GM19395 (cell line): ENCODE results near the gene ARID1B.
"Not testable (repeated sequence)": the region's sequence is repeated elsewhere in the genome, so short reads cannot be mapped to it uniquely, and the experiment has no call there.

ENCODE experiments used
- ATAC-seq: cut with Tn5 transposase; IDR thresholded peaks from one replicate; pipeline ENCODE4 v1.9.1; 2021; ENCODE audit warnings: mild to moderate bottlenecking, moderate library complexity; ENCODE audit not compliant: unreplicated experiment

ARID1B gene

DNA sequence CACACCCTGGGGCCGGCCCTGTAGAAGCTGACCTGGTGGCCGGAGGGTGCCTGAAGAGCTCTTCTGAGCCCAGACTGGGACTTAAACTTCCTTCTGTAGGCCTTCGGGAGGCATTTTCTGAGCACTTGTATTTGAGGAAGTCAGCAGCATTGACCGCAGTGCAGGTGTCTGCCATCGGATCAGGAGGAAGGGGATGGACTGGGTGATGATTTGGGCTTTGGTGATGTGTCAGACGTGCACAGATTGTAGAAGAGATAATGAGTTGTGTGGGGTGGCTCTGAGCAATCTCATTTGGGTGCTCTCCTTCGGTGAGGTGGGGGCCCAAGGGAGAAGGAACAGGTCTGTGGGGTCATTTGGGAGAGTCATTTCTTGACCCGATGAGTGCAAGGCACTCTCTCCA lies 150.9 kb downstream of the ARID1B start:
- ATAC-seq, result no peak

DNA sequence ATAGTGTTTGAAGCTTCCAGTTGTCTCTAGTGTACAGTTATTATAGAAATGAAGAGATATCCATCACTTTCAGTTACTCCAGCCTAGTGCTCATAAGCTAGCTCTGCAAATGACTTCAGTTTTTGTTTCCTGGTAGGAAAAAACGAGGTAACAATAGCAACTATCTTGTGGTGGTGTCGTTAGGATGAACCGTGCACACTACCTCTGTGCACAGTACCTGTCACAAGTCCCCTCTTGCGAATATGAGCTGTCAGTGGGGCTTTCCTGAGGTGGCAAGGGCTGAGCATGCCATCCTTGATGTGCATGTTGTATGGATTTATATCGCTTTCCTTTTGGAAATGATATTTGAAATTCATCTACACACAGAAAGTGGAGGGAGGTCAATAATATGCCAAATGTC lies 151.8 kb downstream of the ARID1B start:
- ATAC-seq, result no peak

DNA sequence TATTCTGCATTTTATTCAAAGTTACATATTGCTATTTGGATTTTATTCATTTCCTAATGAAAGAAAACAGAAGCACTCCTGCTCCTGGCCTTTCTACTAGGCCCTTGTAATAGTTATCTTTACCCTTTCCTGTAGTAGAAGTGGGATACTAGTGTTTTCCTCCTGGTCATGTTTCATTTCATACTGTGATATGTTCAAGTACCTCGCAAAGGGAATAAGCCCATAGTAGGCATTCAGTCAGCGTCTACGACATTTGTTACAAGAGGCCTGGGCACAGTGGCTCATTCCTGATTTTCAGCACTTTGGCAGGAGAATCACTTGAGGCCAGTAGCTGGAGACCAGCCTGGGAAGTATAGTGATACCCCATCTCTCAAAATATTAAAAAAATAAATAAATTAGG lies 154.1 kb downstream of the ARID1B start:
- ATAC-seq, result no peak

DNA sequence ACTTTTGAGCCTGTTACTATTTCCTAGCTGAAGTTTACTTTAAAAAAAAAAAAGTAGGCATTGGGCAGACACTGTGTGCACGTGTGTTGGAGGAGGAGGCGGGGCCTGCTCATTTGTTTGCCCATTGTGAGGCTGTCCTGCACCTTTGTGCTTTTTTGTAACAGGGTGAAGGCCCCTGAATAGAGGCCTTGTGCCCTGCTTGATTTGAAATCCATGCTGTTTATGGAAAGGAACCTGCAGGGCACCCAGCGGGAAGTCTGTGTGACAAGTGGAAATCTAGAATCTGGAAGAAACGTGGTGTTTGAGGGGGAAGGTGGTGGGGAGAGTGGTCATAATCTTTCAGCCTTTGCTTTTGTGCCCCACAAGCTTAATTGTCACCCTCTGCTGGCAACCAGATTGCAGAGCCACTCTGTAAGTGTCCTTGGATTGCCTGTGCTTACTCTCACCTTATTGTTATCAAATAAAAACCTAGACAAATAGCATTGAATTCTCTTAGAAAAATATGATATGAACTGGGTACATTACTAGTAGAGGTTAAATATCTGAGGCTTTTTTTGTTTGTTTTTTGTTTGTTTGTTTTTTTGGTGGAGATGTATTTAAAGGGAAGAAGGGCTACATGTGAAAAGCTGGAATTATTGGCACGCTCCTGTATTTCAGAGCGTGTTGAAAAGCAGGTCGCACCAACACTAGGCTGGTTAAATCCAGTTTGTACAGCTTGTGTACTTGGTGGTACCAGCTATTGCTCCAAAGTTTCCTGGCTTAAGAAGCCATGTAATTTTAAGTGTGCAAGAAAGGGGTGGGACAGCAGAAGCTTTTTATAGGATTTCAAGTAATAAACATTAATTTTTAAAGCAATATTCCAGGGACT lies 156.3 kb downstream of the ARID1B start:
- ATAC-seq, result no peak

DNA sequence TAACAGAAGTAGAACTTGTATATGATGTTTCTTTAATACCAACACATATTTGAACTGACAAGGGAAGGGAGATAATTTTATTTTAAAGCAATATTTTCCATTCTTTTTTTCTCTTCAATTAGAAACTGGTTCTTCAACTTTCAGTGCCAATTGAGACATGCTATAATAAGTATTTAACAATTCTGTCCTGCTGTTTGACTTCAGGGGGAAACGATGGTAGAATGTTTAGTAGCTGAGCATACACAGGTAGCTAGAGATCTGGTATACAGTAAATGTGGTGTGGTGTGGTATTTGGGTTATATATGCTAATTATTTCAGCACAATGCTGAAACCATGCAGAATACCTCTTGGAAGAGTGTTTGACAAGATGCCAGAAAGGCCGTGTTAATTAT lies 156.9 kb downstream of the ARID1B start:
- ATAC-seq, result no peak

DNA sequence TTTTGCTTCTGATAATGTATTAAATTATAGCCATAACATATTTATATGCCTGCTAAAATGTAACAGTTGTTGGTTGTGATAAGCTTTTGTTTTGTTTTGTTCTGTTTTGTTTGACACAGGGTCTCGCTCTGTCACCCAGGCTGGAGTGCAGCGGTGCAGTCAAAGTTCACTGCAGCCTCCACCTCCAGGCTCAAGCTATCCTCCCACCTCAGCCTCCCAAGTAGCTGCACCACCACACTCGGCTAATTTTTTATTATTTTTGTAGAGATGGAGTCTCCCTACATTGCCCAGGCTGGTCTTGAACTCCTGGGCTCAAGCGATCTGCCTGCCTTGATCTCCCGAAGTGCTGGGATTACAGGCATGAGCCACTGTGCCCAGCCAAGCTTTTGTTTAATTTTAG lies 157.8 kb downstream of the ARID1B start:
- no peak for ATAC-seq

DNA sequence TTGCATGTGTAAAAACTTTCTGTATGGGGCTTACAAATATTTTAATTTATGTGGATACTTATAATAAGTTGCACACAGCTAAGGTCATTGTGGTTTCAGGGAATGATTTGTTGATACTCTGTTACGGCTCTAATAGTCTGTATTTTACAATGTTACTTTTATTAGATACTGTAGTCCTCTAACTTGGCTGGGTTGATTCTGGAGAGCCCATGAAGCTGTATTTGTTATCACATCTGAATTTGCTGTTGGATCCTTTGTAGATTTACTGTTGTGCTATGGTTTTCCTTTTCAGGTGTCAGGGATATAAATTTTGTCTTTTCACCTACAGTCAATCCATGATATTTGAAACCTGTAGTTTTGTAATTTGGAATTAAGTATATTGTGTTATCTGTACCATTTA lies 161.0 kb downstream of the ARID1B start:
- ATAC-seq, result no peak

DNA sequence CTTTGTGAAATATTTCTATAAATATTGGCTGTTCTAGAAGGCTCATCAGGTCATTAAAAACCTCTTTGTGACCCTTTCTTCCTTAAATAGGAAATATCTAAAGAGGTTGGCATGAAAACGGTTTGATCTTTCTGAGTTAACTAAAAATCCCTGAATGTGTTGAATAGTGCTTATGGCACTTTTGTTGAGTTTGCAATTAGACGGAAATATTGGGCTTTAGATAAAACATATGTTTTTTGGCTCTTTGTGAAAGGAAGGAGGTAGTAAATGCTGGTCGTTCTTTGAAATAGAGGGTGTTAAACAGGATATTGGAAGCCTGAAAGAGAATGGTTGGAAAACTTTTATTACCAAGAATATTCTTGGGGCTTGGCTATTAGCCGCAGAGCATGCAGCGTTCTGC lies 163.0 kb downstream of the ARID1B start:
- ATAC-seq, result no peak

DNA sequence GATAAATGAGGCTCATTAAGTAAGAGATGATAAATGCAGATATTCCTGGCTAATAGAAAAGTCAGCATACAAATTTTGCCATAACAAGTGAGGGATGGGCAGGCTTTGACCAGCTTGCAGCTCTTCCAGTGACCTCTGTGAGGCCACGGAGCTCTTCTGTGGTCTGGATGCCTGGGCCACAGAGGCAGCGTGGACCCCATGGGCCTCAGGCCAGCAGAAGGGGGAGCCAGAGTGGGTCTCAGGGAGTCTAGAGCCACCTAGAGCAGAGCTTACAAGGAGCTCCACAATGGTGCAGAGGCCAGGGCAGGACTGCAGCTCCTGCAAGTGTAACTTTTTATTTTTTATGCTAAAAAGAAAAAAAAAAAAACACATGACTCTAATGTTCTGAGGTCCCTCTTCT lies 165.1 kb downstream of the ARID1B start:
- no peak for ATAC-seq

DNA sequence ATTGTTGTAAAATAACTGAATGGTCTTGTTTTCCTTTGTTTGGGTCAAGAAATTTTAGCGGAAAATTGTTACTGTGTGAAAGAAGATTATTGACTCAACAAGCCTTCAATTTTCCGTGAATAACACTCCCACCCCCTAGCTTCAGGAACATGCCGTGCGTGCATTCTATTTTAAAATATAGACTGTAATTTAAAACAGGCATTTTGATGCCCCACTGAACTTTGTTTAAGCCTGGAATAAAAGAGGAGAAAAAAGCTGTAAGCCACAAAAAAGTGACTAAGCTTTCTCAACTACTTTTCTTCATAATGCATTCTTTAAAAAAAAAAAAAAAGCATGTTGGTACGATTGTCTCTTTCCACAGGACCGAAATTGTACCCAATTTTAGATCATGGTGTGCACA lies 166.0 kb downstream of the ARID1B start:
- ATAC-seq, result no peak

DNA sequence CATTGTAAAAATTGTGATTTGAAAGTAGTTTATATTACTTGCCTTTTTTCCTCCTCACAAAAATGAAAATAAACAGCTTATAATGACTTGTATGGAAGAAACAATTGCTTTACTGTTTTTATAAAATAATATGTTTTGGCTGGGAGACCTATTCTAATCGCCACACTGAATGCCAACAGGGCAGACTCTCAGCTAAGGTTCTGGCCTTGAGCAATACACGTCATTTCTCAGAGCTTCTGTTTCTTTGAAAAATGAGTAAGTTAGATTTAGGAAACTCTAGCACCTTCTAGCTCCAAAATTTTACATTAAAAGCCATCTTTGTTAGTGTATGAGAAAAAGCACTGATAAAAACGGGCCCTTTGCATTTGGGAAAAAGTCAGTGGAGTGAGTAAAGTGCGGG lies 166.6 kb downstream of the ARID1B start:
- no peak for ATAC-seq

DNA sequence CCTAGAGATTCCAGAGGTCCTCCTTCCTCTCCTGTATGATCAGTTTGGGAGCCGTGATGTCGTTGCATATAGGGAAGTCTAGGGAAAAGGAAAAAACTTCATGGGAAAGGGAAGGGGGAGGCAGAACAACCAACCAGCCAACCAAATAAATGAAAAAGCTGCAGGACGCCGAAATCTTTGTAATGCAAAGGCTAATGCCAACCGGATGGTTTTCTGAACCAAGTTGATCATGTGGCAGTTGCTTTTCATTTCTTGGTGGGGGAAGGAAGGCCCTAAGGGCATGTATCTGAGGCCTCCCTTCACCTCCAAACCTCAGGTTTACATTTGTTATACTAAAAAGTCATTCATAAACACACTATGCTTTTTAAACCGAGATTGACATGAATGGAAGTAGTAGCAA lies 167.2 kb downstream of the ARID1B start:
- no peak for ATAC-seq

DNA sequence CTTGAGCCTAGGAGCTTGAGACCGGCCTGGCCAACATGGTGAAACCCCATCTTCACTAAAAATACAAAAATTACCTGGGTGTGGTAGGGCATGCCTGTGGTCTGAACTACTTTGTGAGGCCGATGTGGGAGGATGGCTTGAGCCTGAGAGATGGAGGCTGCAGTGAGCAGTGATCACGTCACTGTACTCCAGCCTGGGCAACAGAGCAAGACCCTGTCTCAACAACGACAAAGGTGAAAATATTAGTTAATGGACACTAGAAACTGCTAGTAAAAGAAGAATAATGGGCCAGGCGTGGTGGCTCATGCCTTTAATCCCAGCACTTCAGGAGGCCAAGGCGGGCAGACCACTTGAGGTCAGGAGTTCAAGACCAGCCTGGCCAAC lies 168.6 kb downstream of the ARID1B start:
- not testable (repeated sequence) for ATAC-seq

DNA sequence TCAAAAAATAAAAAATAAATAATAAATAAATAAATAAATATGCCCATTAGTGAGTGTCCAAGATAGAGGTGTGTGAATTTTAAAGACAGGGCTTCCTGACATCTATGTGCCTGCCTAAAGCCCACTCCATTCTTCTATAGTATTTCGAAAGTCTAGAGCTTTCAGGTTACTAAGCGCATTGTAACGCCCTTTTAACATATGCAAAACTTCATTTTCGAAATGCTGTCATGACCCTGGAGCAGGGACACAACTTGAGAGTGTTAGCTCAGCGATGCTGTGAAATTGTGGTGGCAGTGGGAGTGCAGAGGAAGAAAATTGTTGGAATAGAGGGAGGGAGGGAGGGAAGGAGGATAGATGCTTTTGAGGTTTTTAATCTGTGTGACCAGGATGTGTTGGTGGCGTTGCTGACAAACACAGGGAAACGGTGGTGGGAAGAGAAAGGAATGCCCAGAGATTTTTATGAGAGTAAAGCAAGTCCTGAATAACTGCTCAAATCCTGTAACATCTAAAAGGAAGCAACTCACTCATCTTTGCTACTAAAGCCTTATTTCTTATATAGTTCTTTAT lies 169.3 kb downstream of the ARID1B start:
- no peak for ATAC-seq

DNA sequence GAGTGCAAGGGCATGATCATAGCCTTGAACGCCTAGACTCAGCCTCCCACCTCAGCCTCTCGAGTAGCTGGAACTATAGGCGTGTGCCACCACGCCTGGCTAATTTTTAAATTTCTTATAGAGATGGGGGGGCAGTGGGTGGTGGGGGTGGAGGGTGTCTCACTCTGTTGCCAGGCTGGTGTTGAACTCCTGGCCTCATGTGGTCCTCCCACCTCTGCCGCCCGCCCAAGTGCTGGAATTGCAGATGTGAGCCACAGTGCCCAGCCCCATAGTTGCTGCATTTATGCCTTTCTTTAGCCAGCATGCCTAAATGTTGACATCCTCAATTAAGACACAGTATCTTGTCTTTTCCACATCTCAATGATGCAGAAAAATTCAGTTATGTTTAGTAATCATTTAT lies 171.1 kb downstream of the ARID1B start:
- ATAC-seq, result no peak

DNA sequence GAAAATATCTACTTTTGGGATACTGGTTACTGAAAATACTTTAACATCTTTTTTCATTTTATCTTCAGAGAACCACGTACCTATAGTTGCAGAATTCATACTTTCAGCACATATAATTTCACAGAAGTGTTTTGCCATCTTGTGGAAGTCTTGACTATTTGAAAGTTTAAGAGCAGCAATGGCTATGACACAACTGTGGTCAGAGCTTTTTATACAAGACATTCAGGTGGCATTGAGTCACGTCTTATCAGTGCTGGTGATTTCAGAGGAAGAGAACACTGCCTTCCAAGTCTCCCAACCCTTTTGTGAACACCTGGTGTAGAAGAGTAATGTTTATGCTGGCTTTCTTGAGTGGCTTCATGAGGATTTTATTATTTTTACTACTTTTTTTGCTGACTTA lies 171.6 kb downstream of the ARID1B start:
- ATAC-seq, result no peak

DNA sequence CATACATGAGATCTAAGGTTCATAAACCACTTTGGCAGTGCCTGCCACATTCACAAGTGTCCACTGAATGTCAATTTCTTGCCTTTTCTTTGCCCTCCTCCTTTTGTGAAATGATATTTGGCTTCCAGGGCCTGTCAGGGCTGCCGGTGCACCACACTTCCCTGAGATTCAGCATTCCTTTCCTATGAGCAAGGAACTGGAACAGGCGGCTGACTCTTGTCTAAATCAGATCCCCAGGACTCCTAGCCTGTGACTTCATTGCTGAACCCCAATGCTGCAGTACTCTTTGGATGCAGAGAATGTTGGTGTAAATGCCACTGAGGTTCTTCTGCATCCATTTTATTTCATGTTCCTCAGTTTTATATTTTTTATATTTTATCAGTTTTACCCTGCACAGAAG lies 172.2 kb downstream of the ARID1B start:
- no peak for ATAC-seq

DNA sequence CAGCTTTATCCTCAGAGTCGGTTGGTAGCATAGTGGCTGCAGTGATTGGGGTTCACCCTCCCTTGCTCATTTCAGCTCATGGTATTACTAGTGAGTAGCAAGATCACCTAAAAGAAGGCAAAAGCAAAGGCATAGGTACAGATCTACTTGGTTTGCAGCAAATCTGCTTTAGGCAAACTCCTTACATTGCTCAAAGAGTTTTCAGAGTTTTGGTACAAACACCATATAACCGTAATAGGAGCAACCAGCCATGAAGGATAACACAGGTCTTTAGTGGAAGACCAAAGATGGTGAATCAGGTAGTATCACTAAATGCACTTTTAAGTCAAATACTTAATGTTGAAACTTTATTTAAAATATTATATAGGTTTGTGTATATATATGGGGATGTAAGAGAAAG lies 172.9 kb downstream of the ARID1B start:
- no peak for ATAC-seq

DNA sequence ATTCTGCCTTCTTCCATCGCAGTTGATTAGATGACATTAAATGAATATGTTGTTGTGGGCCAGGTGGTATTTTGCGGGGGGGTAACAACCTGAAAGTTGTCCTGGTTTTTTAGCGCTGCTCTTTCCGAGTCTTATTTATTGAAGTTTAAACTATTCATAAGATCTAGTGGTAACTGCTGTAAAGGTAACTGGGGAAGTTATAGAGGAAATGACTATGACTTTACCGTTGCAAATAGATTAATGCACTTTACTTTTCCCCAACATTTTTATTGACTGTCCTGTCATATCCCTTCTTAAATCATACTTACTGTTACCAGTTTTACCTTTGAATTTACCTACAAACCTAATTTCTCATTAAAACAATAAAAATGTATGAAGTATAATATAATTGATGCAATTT lies 173.4 kb downstream of the ARID1B start:
- ATAC-seq, result no peak

DNA sequence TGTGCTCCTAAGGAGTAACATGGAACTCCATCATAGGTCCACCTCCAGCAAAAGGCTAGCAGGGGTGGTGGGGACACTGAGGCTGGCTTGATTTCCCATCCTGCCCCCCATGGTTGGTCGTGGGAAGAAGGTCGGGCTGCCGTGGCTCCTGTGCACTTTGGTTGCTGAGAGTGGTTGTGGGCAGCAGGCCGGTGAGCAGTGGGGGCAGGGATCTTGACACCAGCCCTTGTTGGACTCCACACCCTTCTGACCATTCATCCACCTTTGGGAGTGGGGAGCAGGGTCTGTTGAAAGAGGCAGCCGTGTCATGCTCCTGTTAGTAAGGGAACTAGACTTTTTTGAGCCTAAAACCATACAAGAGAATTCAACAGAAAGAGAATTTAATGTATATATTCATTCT lies 175.2 kb downstream of the ARID1B start:
- no peak for ATAC-seq

DNA sequence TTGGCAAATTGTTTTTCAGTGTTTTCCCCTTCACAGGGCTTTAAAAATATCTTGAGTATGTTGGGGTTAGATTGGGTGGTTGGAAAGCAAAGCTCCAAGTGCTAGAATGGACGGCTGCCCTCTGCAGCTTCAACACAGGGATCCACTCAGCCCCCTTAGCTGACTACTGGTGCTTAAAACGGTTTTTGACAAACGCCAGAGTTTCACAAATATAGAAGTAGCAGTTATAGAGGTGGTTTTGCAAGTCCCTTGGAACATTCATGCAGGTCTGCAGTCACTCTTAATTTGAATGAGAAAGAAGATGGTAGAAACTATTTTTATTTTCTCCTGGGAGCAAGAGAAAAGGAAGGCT lies 175.9 kb downstream of the ARID1B start:
- ATAC-seq, result peak; percentile 29

DNA sequence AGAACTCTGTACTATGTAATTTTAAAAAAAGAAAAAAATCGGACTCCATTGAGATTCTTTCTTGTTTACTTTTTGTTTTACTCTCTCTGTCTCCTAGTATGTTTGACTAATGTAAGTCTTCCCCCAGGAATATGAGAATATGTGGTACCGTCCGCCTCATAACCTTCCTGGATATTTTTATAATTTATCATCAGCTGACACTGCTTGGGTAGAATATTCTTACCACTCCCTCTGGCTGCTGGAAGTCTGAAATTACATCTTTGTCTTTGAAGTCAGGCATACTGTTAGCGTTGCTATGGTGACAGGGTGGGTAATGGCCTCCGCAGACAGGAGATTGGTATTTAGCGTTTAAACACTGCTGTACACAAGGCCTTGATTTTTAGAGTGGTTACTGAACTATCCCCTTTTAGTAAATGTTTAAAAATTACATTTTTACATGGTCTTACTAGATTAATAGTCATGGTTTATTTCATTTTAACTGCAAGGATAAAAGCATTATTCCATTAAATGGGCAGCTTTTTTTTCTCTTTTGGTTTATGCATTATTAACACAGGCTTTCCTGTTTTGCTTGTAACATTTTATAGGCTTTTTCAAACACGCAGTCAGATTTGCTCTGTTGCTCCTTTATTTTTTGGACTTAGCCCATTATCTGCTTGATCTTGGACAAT lies 176.4 kb downstream of the ARID1B start:
- ATAC-seq, result peak; percentile 55
